ENCODE results near the gene ALAS1.

Gene ALAS1

GRCh38 chr3:52221141-52221562, 23.2 kb downstream of the ALAS1 start:
- no peak for DNase-seq (ENCODE audit: low spot score)

- DNase-seq (ENCODE audit: low spot score), result no peak
Measured at GRCh38 chr3:52221563-52222318, 23.8 kb downstream of the ALAS1 start.

GRCh38 chr3:52222319-52223221, 24.6 kb downstream of the ALAS1 start:
- DNase-seq (ENCODE audit: low spot score), result no peak

GRCh38 chr3:52223449-52224408, 25.8 kb downstream of the ALAS1 start:
- no peak for DNase-seq (ENCODE audit: low spot score)

GRCh38 chr3:52225452-52226228, 27.7 kb downstream of the ALAS1 start, which contains the start of gene TLR9:
TSS of gene TLR9 (minus strand) at chr3:52225645. CDS start at chr3:52225529, 116 bp downstream.
- no peak for DNase-seq (ENCODE audit: low spot score)

- no peak for DNase-seq (ENCODE audit: low spot score)
Measured at GRCh38 chr3:52226229-52226817, 28.4 kb downstream of the ALAS1 start.

GRCh38 chr3:52227117-52227516, 29.2 kb downstream of the ALAS1 start:
- DNase-seq (ENCODE audit: low spot score), result no peak

- DNase-seq (ENCODE audit: low spot score), result no peak
Measured at GRCh38 chr3:52227766-52228165, 29.8 kb downstream of the ALAS1 start.

GRCh38 chr3:52228266-52228665, 30.3 kb downstream of the ALAS1 start:
- DNase-seq (ENCODE audit: low spot score), result no peak

GRCh38 chr3:52228751-52229291, 30.9 kb downstream of the ALAS1 start:
- no peak for DNase-seq (ENCODE audit: low spot score)

GRCh38 chr3:52229656-52230055, 31.7 kb downstream of the ALAS1 start:
- no peak for DNase-seq (ENCODE audit: low spot score)

GRCh38 chr3:52230461-52230860, 32.5 kb downstream of the ALAS1 start:
- no peak for DNase-seq (ENCODE audit: low spot score)

GRCh38 chr3:52230889-52231499, 33.0 kb downstream of the ALAS1 start:
- DNase-seq (ENCODE audit: low spot score), result no peak

GRCh38 chr3:52231502-52232278, 33.7 kb downstream of the ALAS1 start:
- peak; percentile 68 for DNase-seq (ENCODE audit: low spot score)

GRCh38 chr3:52232279-52233107, 34.5 kb downstream of the ALAS1 start:
- DNase-seq (ENCODE audit: low spot score), result no peak

GRCh38 chr3:52233108-52233591, 35.2 kb downstream of the ALAS1 start:
- DNase-seq (ENCODE audit: low spot score), result no peak

GRCh38 chr3:52233968-52234367, 36.0 kb downstream of the ALAS1 start:
- no peak for DNase-seq (ENCODE audit: low spot score)

Data from AG08395 (cell line).